Activated T-helper 1 cell treated with anti-CD3 and anti-CD28 coated beads, Interleukin-12 subunit alpha, Interleukin-12 subunit beta, Interleukin-2, Interleukin-4 antibody, amounts not matched to agents 30 ng/mL and 10 ng/mL and 1 ng/mL, durations not matched to agents 14 hours and 24 hours and 36 hours (primary cell): ENCODE data around the gene NEMP2. TPM values are rescaled to one million over a fixed set of nuclear protein-coding genes. Genes with fewer than 3 reads are reported as not detected.

ENCODE experiments used
- DNase-seq: peaks from one replicate; pipeline ENCODE4 v3.0.0; 2021; ENCODE audit warnings: low spot score
- H3K27ac Mint-ChIP-seq: one replicate; pipeline ENCODE4 v1.8.0; 2021; ENCODE audit warnings: mild to moderate bottlenecking, mixed read lengths
- H3K27me3 Mint-ChIP-seq: one replicate; pipeline ENCODE4 v1.8.0; 2022; ENCODE audit warnings: mild to moderate bottlenecking, moderate library complexity, mixed read lengths; ENCODE audit not compliant: insufficient read depth
- H3K36me3 Mint-ChIP-seq: one replicate; pipeline ENCODE4 v1.8.0; 2021; ENCODE audit warnings: low read depth, mixed read lengths
- H3K4me1 Mint-ChIP-seq: one replicate; pipeline ENCODE4 v1.8.0; 2021; ENCODE audit warnings: low read depth, mixed read lengths
- H3K4me3 Mint-ChIP-seq: one replicate; pipeline ENCODE4 v1.8.0; 2021; ENCODE audit warnings: mild to moderate bottlenecking, moderate library complexity, mixed read lengths
- H3K9me3 Mint-ChIP-seq: one replicate; pipeline ENCODE4 v1.8.0; 2021; ENCODE audit warnings: mixed read lengths
- intact Hi-C: fragments of 100-400 bp; cut with micrococcal nuclease; formaldehyde crosslinking; loops from one replicate; pipeline ENCODE4 v1.15.1; 2024
- total RNA-seq: library from RNA; stranded (reverse); gene quantifications from 2 replicates; pipeline ENCODE4 v1.2.3, GENCODE V29; 2022

The NEMP2 gene
- total RNA-seq, 1 donor from 2014 or later, result 13.6 TPM

GRCh38 chr2:190529486-190530247, 4.9 kb downstream of the NEMP2 start:
- no peak overlapping the region for H3K4me3 Mint-ChIP-seq
- no peaks in the 10 kb centered on the region for H3K9me3 Mint-ChIP-seq
- no peak for DNase-seq
- H3K4me1 Mint-ChIP-seq, result peaks cover 68% of the 10 kb centered on the region
- peaks cover 13% of the 10 kb centered on the region for H3K36me3 Mint-ChIP-seq
- intact Hi-C loops, result loop anchor here (5.0 to 10.0 kb wide), 5 partner anchors 278 to 1085 kb away; partner anchors contain the start of genes ASNSD1, ORMDL1, PMS1 and STAT1
- peak overlapping the region; percentile 27 for H3K27ac Mint-ChIP-seq
- H3K27me3 Mint-ChIP-seq, result no peaks in the 10 kb centered on the region

- H3K4me3 Mint-ChIP-seq, result no peak overlapping the region
- no peaks in the 10 kb centered on the region for H3K9me3 Mint-ChIP-seq
- intact Hi-C loops, result no loop called here
- H3K27me3 Mint-ChIP-seq, result no peaks in the 10 kb centered on the region
- H3K4me1 Mint-ChIP-seq, result peaks cover 67% of the 10 kb centered on the region
- DNase-seq, result no peak
- H3K27ac Mint-ChIP-seq, result peak overlapping the region; percentile 66
- peaks cover 17% of the 10 kb centered on the region for H3K36me3 Mint-ChIP-seq
These were observed 6.0 kb downstream of the NEMP2 start for GRCh38 chr2:190528521-190529001.

GRCh38 chr2:190527918-190528317, 6.6 kb downstream of the NEMP2 start:
- no peak for DNase-seq
- Mint-ChIP-seq H3K9me3 (no peaks in the 10 kb centered on the region), H3K4me1 (peaks cover 61% of the 10 kb centered on the region), H3K27ac (no peak overlapping the region), H3K4me3 (no peak overlapping the region), H3K27me3 (no peaks in the 10 kb centered on the region), H3K36me3 (peaks cover 20% of the 10 kb centered on the region)
- intact Hi-C loops, result no loop called here

GRCh38 chr2:190527214-190527613, 7.3 kb downstream of the NEMP2 start:
- H3K27me3 Mint-ChIP-seq, result no peaks in the 10 kb centered on the region
- H3K4me1 Mint-ChIP-seq, result peaks cover 58% of the 10 kb centered on the region
- H3K27ac Mint-ChIP-seq, result no peak overlapping the region
- no peak overlapping the region for H3K4me3 Mint-ChIP-seq
- intact Hi-C loops, result no loop called here
- H3K36me3 Mint-ChIP-seq, result peaks cover 24% of the 10 kb centered on the region
- DNase-seq, result no peak
- H3K9me3 Mint-ChIP-seq, result no peaks in the 10 kb centered on the region

- no peak for DNase-seq
- Mint-ChIP-seq H3K27me3 (no peaks in the 10 kb centered on the region), H3K9me3 (no peaks in the 10 kb centered on the region), H3K4me3 (no peak overlapping the region), H3K27ac (no peak overlapping the region), H3K36me3 (peaks cover 29% of the 10 kb centered on the region), H3K4me1 (peaks cover 54% of the 10 kb centered on the region)
- intact Hi-C loops, result no loop called here
These were observed 8.3 kb downstream of the NEMP2 start for GRCh38 chr2:190526105-190526750.

- intact Hi-C loops, result no loop called here
- DNase-seq, result no peak
These were observed 9.6 kb downstream of the NEMP2 start for GRCh38 chr2:190524928-190525327.

GRCh38 chr2:190519975-190520767, 14.4 kb downstream of the NEMP2 start:
- intact Hi-C loops, result loop anchor here (5.0 to 10.0 kb wide), 4 partner anchors 113 to 435 kb away; partner anchors contain the start of gene MFSD6
- peaks cover 28% of the 10 kb centered on the region for H3K36me3 Mint-ChIP-seq
- peak overlapping the region; percentile 17 for H3K4me3 Mint-ChIP-seq
- peaks cover 41% of the 10 kb centered on the region for H3K4me1 Mint-ChIP-seq
- no peaks in the 10 kb centered on the region for H3K27me3 Mint-ChIP-seq
- H3K27ac Mint-ChIP-seq, result peak overlapping the region; percentile 33
- no peaks in the 10 kb centered on the region for H3K9me3 Mint-ChIP-seq
- no peak for DNase-seq

More at GRCh38 chr2:190524928-190525327, 9.6 kb downstream of the NEMP2 start:
- no peaks in the 10 kb centered on the region for H3K27me3 Mint-ChIP-seq
- H3K36me3 Mint-ChIP-seq, result peaks cover 37% of the 10 kb centered on the region
- peaks cover 54% of the 10 kb centered on the region for H3K4me1 Mint-ChIP-seq
- H3K4me3 Mint-ChIP-seq, result no peak overlapping the region
- no peaks in the 10 kb centered on the region for H3K9me3 Mint-ChIP-seq
- no peak overlapping the region for H3K27ac Mint-ChIP-seq

GRCh38 chr2:190517468-190517867, 17.1 kb downstream of the NEMP2 start:
- H3K36me3 Mint-ChIP-seq, result peaks cover 39% of the 10 kb centered on the region
- no peaks in the 10 kb centered on the region for H3K27me3 Mint-ChIP-seq
- no peaks in the 10 kb centered on the region for H3K9me3 Mint-ChIP-seq
- no peak overlapping the region for H3K4me3 Mint-ChIP-seq
- peaks cover 49% of the 10 kb centered on the region for H3K4me1 Mint-ChIP-seq
- intact Hi-C loops, result loop anchor here (5.0 to 10.0 kb wide), 4 partner anchors 110 to 433 kb away; partner anchors contain the start of gene MFSD6
- no peak for DNase-seq
- no peak overlapping the region for H3K27ac Mint-ChIP-seq

- H3K4me3 Mint-ChIP-seq, result peak overlapping the region; percentile 1
These were observed 18.8 kb downstream of the NEMP2 start for GRCh38 chr2:190515687-190516086.

GRCh38 chr2:190514676-190515075, 19.8 kb downstream of the NEMP2 start:
- Mint-ChIP-seq H3K36me3 (peaks cover 33% of the 10 kb centered on the region), H3K4me3 (peak overlapping the region; percentile 45), H3K27me3 (no peaks in the 10 kb centered on the region), H3K27ac (no peak overlapping the region), H3K9me3 (no peaks in the 10 kb centered on the region), H3K4me1 (peaks cover 30% of the 10 kb centered on the region)
- DNase-seq, result no peak
- intact Hi-C loops, result loop anchor here (1.0 to 10.0 kb wide), 5 partner anchors 19 to 430 kb away; partner anchors contain the start of gene MFSD6

More at GRCh38 chr2:190515687-190516086, 18.8 kb downstream of the NEMP2 start:
- Mint-ChIP-seq H3K36me3 (peaks cover 32% of the 10 kb centered on the region), H3K27ac (peak overlapping the region; percentile 64), H3K9me3 (no peaks in the 10 kb centered on the region), H3K4me1 (peaks cover 38% of the 10 kb centered on the region), H3K27me3 (no peaks in the 10 kb centered on the region)
- no peak for DNase-seq
- intact Hi-C loops, result loop anchor here (1.0 to 10.0 kb wide), 5 partner anchors 18 to 431 kb away; partner anchors contain the start of gene MFSD6

GRCh38 chr2:190513877-190514276, 20.6 kb downstream of the NEMP2 start:
- H3K4me1 Mint-ChIP-seq, result peaks cover 30% of the 10 kb centered on the region

GRCh38 chr2:190512539-190513095, 21.9 kb downstream of the NEMP2 start:
- Mint-ChIP-seq H3K36me3 (peaks cover 33% of the 10 kb centered on the region), H3K27ac (no peak overlapping the region), H3K4me3 (no peak overlapping the region), H3K9me3 (no peaks in the 10 kb centered on the region), H3K4me1 (peaks cover 30% of the 10 kb centered on the region), H3K27me3 (no peaks in the 10 kb centered on the region)
- DNase-seq, result no peak
- intact Hi-C loops, result loop anchor here (10.0 kb wide), 1 partner anchor 428 kb away; no protein-coding TSS in a partner anchor

More at GRCh38 chr2:190513877-190514276, 20.6 kb downstream of the NEMP2 start:
- Mint-ChIP-seq H3K9me3 (no peaks in the 10 kb centered on the region), H3K27me3 (no peaks in the 10 kb centered on the region), H3K27ac (no peak overlapping the region), H3K4me3 (no peak overlapping the region), H3K36me3 (peaks cover 34% of the 10 kb centered on the region)
- DNase-seq, result no peak
- intact Hi-C loops, result loop anchor here (10.0 kb wide), 1 partner anchor 429 kb away; no protein-coding TSS in a partner anchor
